Ovary (tissue), 3 donors: ENCODE results near the gene P2RY13.

Experiments used
- POLR2A ChIP-seq: fragments of 450-650 bp; IDR thresholded peaks from one replicate; pipeline ENCODE4 v1.6.1; 2017; ENCODE audit warnings: antibody characterized with exemption, mild to moderate bottlenecking, moderate library complexity
- TF ChIP-seq, protein P1 (sequence below), 3 donors: fragments of 450-650 bp in 2 of 3; fragments of 200-600 bp in 1 of 3; IDR thresholded peaks; one replicate each; pipeline versions ENCODE4 v1.5.1 to v1.8.0; 2016 to 2022; ENCODE audit warnings: antibody characterized with exemption in 3 of 3, mild to moderate bottlenecking in 1 of 3
- donor health status: DM: no; HTN: no; CAD: no.

DNA sequence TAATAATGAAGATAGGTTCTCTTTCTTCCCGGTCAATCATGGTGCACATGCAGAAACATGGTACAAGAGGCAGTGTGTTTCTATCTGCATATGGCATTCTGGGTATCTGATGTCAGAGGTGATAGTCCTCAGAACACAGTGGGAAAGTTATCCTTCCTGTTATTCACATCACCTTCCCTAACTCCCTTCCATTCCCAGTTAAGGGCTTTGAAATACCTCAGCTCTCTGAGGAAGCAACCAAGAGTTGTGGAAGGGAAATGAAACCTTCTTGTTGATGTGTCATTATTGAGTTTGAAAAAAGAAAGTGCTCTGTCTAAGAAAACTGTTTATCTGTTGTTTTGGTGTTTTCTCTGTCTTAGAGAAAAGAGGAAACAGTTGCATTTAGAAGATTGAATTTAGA is 21.9 kb upstream of the P2RY13 start:
- TF ChIP-seq, protein P1, sequence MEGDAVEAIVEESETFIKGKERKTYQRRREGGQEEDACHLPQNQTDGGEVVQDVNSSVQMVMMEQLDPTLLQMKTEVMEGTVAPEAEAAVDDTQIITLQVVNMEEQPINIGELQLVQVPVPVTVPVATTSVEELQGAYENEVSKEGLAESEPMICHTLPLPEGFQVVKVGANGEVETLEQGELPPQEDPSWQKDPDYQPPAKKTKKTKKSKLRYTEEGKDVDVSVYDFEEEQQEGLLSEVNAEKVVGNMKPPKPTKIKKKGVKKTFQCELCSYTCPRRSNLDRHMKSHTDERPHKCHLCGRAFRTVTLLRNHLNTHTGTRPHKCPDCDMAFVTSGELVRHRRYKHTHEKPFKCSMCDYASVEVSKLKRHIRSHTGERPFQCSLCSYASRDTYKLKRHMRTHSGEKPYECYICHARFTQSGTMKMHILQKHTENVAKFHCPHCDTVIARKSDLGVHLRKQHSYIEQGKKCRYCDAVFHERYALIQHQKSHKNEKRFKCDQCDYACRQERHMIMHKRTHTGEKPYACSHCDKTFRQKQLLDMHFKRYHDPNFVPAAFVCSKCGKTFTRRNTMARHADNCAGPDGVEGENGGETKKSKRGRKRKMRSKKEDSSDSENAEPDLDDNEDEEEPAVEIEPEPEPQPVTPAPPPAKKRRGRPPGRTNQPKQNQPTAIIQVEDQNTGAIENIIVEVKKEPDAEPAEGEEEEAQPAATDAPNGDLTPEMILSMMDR (IDR thresholded peaks at IDR 0.05) = no peak
- TF ChIP-seq POLR2A = no peak
